Measurements from ENCODE around the gene ADCK2.
A peak's percentile ranks its signal among the peaks of the same experiment; 100 is the strongest.
"Not testable (repeated sequence)": the region's sequence is repeated elsewhere in the genome, so short reads cannot be mapped to it uniquely, and the experiment has no call there.

The ADCK2 gene

DNA sequence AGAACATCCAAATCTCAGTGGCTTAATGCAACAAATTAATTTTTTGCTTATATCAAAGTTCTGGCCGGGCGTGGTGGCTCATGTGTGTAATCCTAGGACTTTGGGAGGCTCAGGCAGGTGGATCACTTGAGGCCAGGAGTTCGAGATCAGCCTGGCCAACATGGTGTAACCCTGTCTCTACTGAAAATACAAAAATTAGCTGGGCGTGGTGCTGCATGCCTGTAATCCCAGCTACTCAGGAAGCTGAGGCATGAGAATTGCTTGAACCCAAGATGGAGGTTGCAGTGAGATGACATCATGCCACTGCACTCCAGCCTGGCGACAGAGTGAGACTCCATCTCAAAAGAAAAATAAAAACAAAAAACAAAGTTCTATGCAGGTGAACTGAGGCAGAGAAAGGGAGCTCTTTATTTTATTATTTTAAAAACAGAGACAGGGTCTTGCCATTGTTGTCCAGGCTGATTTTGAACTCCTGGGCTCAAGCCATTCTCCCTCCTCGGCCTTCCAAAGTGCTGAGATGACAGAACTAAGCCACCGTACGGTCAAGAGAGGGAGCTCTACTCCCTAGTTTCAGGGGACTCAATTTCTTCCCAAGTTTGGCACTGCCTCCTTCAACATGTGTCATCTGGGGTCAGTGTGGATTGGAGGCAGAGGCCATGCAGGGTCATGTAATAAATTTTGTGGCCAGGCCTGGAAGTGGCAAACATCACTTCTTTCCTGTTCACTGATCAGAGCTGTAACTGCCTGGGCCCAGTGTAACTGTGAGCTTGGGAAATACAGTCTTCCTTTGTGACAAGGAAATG, 2.4 kb downstream of the ADCK2 start:
- DNase-seq, result no peak

DNA sequence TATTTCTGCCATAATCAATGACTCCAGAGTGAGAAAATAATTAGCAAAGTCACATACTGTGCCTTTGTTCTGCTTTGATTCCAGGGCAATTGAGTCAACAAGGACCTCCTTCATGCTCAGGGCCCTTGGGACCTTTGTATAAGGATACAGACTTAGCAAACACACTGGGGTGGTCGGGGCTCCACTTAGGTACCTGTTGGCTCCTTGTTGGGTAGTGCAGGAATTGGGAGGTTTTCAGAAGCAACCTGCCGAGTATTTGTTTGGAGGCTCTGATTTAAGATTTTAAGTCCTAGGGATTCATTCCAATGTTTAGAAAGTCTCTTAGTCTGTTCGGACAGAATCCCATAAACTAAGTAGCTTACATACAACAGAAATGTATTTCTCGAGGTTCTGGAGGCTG, 3.0 kb downstream of the ADCK2 start:
- DNase-seq, result no peak

DNA sequence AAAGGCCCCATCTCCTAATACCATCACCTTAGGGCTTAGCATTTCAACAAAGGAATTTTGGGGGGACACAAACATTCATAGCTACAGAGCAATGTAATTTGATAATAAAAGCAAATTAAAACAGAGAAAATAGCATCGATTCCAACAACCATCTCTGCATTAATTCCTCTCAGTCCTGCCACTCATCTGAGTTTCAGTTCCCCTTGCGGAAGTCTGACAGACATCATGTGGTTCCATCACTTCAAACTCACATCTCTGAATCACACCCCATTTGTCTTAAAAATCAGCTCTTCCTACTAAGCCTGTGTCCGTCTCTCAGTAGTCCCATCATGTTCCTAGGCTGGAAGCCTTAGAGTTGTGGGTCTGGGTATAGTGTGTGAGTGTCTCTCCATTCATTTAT, 3.6 kb downstream of the ADCK2 start:
- no peak for DNase-seq

DNA sequence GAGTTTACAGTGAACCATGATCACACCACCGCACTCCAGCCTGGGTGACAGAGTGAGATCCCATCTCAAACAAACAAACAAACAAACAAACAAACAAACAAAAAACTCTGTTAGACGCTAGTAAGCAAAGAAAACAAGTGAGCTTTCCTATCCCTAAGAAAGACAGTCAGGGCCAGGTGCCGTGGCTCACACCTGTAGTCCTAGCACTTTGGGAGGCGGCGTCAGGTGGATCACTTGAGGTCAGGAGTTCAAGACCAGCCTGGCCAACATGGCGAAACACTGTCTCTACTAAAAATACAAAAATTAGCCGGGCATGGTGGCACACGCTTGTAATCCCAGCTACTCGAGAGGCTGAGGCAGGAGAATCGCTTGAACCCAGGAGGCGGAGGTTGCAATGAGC, 4.2 kb downstream of the ADCK2 start:
- not testable (repeated sequence) for DNase-seq

DNA sequence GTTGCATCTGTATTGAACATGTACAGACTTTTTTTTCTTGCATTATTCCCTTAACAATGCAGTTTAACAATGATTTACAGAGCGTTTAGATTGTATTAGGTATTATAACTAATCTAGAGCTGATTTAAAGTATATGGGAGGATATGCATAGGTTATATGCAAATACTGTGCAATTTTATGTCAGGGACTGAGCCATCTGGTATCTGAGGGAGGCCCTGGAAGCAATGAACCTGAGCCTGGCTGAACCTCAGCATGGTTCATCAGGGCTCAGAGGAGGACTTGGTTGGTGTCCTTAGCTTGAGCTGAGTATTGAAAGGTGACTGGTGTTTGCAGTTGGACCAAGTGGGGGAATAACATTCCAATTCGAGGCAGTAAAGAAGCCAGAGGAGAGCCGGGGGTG, 4.8 kb downstream of the ADCK2 start:
- DNase-seq, result no peak

DNA sequence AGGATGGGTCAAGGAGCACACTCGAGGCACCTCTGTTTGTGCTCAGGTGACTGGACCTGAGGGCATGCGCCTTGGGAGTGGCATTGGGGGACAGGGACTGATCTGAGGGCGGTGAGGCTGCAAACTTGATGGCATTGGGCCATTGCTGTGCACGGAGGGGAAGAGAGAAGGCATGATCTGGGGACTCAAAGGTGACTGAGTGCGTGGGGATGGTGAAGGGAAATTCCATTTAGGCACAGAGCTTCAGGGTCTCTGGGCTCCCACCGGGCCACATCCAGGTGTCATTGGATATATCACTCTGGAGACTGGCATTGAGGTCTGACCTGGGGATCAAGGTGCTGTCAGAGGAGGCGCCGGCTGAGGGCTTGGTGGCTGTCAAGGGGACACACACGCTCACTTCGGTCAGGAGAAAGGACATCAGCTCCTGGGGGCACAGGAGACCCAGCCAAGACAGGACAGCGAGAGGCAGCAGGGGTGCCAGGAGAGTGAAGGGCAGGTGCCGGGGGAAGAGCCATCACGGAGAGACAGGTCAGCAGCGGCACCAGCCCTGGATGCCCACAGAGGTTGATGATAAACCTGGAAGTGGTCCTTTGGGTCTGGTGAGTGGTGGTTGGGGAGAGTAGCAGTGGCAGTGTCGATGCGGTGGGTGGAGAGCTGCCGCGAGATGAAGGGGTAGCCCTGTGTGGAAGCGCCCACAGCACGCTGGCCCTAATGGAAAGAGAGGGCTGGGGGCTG, 5.5 kb downstream of the ADCK2 start:
- DNase-seq, result no peak

DNA sequence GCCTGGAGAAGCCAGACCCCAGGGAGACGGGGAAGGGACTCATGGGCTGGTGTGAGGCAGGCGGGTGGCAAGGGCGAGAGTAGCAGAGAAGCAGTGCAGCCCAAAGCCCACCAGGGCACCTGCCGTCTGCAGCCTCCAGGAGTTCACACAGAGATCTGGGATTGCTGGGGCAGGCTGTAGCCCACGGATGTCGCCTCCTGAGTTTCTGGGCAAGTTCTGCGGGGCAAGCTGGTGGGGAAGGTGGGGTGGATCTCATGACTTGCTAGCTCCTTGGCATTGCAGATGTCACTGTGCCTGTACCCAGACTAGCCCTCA, 6.0 kb downstream of the ADCK2 start:
- no peak for DNase-seq

DNA sequence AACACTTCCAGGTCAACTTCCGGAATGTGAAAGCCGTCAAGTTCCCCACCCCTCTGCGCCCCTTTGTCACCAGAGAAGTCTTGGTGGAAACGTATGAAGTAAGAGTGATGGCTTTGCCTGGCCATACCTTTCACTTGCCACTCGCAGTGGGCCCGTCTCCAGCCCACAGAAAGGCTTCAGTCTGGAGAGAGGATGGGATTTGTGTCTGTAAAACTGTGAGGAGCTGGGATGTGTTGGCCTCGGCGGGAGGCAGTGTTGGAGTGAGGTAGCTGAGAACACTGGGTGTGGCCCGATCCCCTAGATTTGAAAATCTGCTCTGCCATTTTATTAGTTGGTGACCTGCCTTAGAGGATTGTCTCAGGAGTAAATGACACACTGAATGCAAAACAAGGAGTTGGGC, 6.4 kb downstream of the ADCK2 start:
- no peak for DNase-seq

DNA sequence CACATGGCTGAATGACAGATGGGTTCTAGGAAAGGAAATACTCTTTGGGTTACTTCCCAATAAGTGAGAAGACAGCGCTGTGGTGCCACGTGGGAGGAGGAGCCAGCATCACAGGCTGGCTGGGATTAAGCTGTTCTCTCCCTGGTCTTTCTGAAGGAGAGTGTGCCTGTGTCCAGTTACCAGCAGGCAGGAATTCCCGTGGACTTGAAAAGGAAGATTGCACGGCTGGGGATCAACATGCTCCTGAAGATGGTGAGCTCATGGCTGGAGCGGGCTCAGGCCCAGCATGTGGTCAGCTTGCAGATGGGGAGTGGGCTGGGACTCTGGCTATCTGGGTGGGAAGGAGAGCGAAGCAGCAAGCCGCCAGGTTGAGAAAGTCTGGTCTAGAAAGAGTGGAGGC, 8.1 kb downstream of the ADCK2 start:
- no peak for DNase-seq

DNA sequence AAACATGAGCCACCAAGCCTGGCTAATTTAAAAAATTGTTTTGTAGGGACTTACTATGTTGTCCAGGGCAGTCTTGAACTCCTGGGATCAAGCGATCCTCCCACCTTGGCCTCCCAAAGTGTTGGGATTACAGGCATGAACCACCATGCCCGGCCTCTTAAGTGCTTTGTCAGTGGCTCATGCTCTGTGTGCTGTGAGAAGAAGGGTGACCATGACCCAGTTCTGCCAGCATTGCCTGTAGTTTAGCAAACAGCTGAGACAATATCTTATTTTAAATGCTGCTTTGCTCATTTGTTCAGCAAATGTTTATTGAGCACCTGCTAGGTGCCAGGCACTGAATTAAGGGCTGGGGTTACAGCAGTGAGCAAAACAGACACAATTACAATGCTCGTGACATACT, 9.0 kb downstream of the ADCK2 start:
- DNase-seq, result no peak

DNA sequence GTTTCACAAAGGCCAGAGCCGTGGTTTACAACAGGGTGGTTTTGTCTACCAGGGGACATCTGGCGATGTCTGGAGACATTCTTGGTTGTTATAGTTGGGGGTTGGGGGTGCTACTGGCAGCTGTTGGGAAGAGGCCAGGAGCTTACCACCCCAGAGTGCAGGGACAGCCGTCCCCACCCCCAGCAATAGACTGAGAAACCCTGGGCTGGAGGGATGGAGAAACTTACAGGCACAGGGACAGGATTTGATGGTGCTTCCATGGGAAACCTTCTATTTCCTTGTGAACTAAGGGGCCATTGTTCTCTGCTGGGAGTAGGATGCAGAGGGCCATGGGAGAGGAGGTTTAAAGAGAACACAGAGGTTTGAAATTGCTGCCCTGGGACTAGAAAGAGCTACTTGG, 10.9 kb downstream of the ADCK2 start:
- no peak for DNase-seq

DNA sequence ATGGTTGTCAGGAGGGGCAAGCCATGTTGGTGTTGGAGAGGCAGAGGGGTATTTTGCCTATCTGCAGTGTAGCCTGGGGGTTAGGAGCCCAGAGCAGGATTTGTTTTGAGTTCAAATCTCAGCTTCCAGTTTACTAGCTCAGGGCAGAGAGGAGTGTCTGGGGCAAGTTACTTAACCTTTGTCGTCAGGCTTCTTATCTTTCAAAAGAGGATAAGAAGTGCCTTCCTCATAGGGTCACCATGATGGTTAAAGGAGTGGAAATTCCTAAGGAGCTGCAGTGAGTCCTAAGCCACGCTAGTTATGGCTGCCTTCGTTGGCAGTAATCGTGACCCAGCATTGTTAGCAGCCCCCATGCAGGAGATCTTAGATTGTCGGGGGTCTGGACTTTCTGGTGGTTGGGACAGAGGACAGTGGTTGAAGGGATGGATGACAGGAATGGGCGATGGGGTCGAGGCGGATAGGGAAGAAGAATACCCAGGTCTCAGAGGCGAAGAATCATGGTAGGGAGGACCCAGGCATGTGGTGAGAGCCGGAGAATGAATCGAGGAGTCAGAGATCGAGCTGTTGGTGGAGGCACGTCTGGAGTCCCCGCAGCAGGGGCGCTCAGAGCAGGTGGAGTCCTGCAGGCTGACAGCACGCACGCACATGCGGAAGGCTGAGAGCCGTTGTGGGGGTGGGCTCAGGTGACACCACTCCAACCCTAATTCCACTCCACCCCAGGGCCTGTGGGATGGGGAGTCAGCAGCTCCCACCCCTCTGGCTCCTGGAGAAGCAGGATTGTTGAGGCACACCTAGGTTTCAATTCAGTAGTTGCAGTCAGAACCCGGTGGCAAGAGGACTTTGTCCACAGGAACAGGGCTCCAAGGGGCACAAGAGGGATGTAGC, 11.6 kb downstream of the ADCK2 start:
- DNase-seq, result no peak

DNA sequence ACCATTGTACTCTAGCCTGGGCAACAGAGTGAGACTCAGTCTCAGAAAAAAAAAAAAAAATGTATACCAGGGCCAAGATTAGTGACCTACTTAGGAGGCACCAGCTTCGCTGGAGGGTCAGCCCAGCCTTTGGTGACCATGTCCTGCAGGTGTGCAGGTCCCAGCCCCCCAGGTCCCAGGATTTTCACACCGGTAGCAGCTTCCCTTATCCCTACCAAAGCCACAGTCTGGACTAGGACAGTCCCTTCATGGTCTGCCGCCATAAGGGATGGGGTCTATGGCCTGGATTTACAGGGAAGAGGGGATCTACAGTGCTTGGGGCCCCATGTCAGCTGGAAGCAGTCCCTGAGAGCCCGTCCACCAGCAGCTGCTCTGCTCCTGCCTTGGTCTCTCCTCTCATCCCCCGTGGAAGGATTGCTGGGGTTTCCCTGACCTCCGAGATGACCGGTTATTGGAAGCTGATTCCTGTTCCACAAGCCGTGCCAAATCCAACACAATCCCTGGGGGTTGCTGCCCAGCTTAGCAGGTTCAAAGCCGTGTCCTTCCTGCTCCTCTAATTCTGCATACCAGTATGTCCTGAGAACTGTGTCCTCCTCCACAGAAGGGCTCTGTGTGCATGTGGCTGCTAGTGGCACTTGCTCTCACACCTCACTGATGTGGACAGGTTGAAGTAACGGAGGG, 12.8 kb downstream of the ADCK2 start:
- DNase-seq, result no peak

DNA sequence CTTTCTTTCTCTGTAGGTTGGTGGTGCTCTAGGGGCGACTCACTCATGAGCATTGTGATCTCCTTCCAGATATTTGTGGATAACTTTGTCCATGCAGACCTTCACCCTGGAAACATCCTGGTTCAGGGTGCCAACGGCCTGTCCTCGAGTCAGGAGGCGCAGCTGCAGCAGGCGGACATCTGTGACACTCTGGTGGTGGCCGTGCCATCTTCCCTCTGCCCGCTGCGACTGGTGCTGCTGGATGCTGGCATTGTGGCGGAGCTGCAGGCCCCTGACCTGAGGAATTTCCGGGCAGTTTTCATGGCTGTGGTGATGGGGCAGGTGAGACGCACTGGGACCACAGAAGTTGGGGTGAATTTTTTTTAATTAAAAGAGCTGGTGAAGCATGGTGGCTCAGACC, 14.2 kb downstream of the ADCK2 start:
- no peak for DNase-seq

DNA sequence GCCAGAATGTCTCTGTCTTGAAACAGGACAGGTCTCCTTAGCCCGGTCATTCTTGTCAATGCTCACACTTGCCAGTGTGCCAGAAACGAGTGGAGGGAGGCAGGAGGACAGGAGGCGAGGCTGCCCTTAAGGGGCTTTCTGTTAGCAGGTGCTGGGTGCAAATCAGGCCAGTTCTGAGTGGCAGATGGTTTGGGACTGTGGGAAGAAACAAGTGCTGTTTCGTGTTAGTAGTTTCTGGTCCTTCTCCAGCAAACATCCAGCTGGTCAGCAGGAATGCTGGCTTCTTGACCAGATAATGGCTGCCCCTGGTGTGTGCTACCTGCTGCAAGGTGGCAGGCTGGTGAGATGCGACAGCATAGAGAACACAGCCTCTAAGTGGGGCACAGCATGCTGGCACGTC, 15.6 kb downstream of the ADCK2 start:
- DNase-seq, result no peak

DNA sequence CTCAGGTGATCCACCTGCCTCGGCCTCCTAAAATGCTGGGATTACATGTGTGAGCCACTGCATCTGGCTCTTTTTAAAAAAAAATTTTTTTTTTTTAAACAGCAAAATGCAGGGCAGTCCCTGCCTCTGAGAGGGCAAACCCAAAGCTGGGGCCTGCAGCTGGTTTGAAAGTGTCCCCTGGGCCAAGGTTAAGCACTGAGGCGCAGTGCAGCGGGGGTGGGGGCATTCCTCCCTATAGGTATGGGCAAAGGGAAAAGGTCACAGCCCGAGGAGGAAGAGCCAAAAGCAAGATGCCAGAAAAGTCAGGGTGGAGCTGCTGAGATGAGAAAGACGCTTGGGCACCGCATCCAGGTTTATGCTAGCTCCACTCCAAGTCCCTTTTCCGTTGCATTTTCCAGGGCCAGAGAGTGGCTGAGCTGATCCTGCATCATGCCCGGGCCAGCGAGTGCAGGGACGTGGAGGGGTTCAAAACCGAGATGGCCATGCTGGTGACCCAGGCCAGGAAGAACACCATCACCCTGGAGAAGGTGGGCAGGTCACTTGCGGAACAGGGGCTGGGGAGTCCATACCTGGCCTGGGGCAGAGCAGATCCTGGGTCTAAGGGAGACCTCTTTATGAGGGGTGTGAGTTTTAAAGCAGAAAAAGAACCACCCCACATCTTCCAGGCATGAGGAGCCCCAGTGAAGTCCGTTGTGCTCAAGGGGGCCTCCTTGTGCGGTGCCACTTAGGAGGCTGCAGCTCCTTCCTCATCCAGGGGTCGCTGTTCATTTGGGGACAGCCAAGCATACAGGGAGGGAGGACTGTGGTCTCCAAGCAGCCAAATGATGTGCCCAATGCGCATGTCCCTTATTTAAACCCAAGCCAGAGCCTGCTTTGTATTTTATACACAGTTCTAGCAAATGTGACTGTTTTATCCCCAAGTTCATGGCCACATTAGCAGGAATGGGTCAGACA, 16.7 kb downstream of the ADCK2 start:
- DNase-seq, result no peak

DNA sequence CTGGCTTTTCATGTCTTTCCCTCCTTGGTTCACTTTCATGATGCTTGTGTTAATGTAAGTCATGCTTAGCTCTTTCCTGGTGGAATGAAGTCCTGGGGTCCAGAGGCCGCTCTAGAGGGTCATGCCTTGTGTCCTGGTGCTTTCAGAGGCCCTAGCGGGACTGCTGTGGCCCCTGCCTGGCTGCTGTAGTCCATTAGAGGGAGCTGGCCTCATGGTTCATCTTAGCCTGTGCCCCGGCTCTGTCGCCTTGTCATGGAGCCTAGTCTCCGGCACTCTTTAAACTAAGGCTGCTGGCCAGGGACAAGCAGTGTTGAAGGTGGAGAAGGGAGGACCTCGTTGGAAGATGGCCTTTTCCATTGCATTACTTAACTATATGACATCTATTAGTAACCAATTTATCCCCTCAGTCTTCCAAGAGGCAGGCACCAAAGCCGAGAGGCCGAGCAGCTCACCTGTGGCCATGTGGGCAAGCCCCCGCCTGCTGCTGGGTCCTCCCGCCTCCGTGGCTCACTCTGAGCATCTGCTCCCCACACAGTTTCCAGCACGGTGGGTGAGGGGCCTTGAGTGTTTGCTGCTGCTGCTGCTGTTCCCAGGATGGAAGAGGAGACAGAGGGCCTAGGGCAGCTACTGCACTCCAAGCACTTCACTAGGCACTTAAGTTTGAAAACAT, 18.8 kb downstream of the ADCK2 start:
- no peak for DNase-seq

DNA sequence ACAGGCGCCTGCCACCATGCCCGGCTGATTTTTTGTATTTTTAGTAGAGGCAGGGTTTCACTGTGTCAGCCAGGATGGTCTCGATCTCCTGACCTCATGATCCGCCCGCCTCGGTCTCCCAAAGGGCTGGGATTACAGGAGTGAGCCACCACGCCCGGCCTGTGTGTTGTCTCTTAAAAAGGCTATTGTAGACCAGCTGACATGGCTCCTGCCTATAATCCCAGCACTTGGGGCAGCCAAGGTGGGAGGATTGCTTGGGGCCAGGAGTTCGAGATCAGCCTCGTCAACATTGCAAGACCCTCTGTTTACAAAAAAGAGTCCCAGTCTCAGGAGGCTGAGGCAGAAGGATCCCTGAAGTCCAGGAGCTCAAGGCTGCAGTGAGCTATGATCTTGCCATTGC, 21.1 kb downstream of the ADCK2 start:
- DNase-seq, result not testable (repeated sequence)

DNA sequence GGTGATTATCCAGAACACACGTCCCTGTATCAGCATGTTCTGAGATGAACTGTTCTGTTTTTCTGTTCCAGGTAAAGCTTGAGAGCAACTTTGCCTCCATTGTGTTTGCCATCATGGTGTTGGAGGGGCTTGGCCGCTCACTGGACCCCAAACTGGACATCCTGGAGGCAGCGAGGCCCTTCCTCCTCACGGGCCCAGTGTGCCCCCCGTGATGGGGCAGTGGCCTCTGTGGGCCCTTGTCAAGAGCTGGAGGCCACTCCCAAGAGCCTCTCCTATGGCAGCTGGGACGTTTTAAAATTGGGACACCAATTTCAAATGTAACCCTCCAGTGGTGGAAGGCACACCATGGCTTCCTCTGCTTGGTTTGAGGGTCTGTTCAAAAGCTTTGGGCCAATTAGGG, 21.8 kb downstream of the ADCK2 start:
- DNase-seq, result no peak

DNA sequence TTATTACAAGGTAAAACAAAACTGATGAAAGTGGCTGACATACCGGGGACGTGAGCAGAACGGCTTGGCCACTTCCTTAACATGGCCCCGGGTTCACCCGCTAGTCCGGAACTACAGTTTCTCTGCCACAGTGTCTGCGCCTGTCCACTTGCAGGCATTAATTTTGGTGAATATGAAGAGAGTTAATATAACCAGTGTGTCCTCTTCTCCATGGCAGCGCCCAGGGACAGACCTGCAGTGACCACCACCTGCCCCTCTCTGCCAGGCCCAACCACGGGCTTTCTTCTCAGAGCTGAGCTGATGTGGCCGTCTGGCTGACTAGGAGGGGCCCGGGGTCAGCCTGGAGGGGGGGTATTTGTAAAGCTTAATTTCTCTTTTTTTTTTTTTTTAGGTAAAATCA, 22.6 kb downstream of the ADCK2 start:
- no peak for DNase-seq

DNA sequence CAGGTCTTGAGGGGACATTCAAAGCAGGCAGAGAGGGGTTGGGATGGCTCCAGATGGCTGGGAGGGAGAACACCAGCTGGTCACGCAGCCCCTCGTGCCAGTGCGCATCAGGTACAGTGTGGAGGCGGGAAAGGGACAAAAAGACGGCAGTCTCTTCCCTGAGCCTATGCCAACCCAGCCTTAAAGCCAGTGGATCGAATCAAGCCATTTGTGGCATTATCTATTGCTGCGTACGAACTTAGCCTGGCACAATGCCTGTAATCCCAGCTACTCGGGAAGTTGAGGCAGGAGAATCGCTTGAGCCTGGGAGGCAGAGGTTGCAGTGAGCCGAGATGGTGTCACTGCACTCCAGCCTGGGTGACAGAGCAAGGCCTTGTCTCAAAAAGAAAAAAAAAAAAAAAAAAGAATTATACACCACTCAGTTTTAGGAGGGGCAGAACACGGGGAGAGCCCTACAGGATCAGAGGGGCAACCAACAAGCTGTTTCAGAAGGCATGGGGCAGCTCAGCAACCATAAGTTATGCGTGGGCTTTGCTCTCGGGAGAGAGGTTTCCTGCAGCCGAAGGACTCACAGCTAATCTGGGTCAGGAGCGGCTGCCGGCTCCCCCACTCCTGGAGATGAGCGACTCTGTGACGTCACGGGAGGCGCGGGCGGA, 23.4 kb downstream of the ADCK2 start:
- DNase-seq, result peak; percentile 87
